Tibial artery (tissue), 4 donors: ENCODE measurements around the gene L1CAM.

Source experiments
- DNase-seq, 2 donors: peaks; one replicate each; pipeline ENCODE4 v3.0.0-alpha.2; 2019
- H3K27ac ChIP-seq, 2 donors: fragments of 200-600 bp; sonication (generic) in 1 of 2; 1 replicate in 1 of 2; 2 replicates in 1 of 2; pipeline ENCODE4 v1.5.1; 2018 to 2019; ENCODE audit warnings: mild to moderate bottlenecking in 1 of 2
- H3K27me3 ChIP-seq, 2 donors: fragments of 200-600 bp; sonication (generic) in 1 of 2; one replicate each; pipeline versions ENCODE4 v1.5.1 to v1.6.0; 2016 to 2019
- H3K36me3 ChIP-seq, 3 donors: fragments of 200-600 bp; sonication (generic) in 2 of 3; one replicate each; pipeline ENCODE4 v1.5.1; 2016 to 2019; ENCODE audit warnings: mild to moderate bottlenecking in 2 of 3
- H3K4me1 ChIP-seq, 4 donors: fragments of 200-600 bp; sonication (generic) in 2 of 4; 1 replicate in 3 of 4; 2 replicates in 1 of 4; pipeline ENCODE4 v1.5.1; 2016 to 2019
- H3K4me3 ChIP-seq, 2 donors: fragments of 200-600 bp; sonication (generic) in 1 of 2; 1 replicate in 1 of 2; 2 replicates in 1 of 2; pipeline ENCODE4 v1.5.1; 2018 to 2019; ENCODE audit warnings: mild to moderate bottlenecking in 2 of 2
- H3K9me3 ChIP-seq, 3 donors: fragments of 200-600 bp; sonication (generic) in 1 of 3; one replicate each; pipeline ENCODE4 v1.5.1; 2016 to 2019
- CTCF ChIP-seq, 2 experiments: fragments of 200-600 bp in 1 of 2; fragments of 450-650 bp in 1 of 2; IDR thresholded peaks; one replicate each; pipeline ENCODE4 v1.5.1; 2017 to 2019; ENCODE audit warnings: antibody characterized with exemption in 2 of 2, mild to moderate bottlenecking in 1 of 2, moderate library complexity in 1 of 2
- intact Hi-C: fragments of 100-400 bp; cut with DNase I; formaldehyde crosslinking; loops from one replicate; pipeline ENCODE4 v1.15.0; 2023; ENCODE audit warnings: low total_unique reads

L1CAM gene

GRCh38 chrX:153882086-153882498 lies 3.9 kb downstream of the L1CAM start:
- DNase-seq = no peak

GRCh38 chrX:153881281-153881680 lies 4.7 kb downstream of the L1CAM start:
- H3K27me3 ChIP-seq = peaks cover 0 to 75% of the 10 kb centered on the region in 2 donors
- no peak for TF ChIP-seq CTCF (IDR thresholded peaks at IDR 0.05)
- no peaks in the 10 kb centered on the region for H3K9me3 ChIP-seq
- no peak overlapping the region for H3K27ac ChIP-seq
- no peak overlapping the region for H3K4me3 ChIP-seq
- no peaks in the 10 kb centered on the region for H3K36me3 ChIP-seq
- intact Hi-C loops = no loop called here
- no peak for DNase-seq
- peaks cover 0 to 10% (median 6%) of the 10 kb centered on the region in 4 donors for H3K4me1 ChIP-seq

More at GRCh38 chrX:153882086-153882498, 3.9 kb downstream of the L1CAM start:
- H3K27me3 ChIP-seq = peaks cover 0 to 81% of the 10 kb centered on the region in 2 donors
- no peak overlapping the region for H3K4me3 ChIP-seq
- TF ChIP-seq CTCF (IDR thresholded peaks at IDR 0.05) = no peak
- no peaks in the 10 kb centered on the region for H3K36me3 ChIP-seq
- intact Hi-C loops = no loop called here
- H3K27ac ChIP-seq = no peak overlapping the region
- H3K4me1 ChIP-seq = peaks cover 0 to 11% (median 7%) of the 10 kb centered on the region in 4 donors
- H3K9me3 ChIP-seq = no peaks in the 10 kb centered on the region

- intact Hi-C loops = no loop called here
- Histone ChIP-seq H3K27ac (no peak overlapping the region), H3K27me3 (peaks cover 0 to 78% of the 10 kb centered on the region in 2 donors), H3K4me3 (no peak overlapping the region), H3K36me3 (no peaks in the 10 kb centered on the region), H3K4me1 (peaks cover 0 to 5% (median 4%) of the 10 kb centered on the region in 4 donors), H3K9me3 (no peaks in the 10 kb centered on the region)
- no peak for DNase-seq
- TF ChIP-seq CTCF (IDR thresholded peaks at IDR 0.05) = no peak
These were observed 5.5 kb downstream of the L1CAM start for GRCh38 chrX:153880440-153880815.

GRCh38 chrX:153879741-153880439 lies 6.1 kb downstream of the L1CAM start:
- Histone ChIP-seq H3K36me3 (no peaks in the 10 kb centered on the region), H3K9me3 (no peaks in the 10 kb centered on the region), H3K4me1 (no peaks in the 10 kb centered on the region), H3K27me3 (peaks cover 0 to 73% of the 10 kb centered on the region in 2 donors), H3K27ac (no peak overlapping the region), H3K4me3 (no peak overlapping the region)
- no peak for DNase-seq
- no peak for TF ChIP-seq CTCF (IDR thresholded peaks at IDR 0.05)
- intact Hi-C loops = no loop called here

GRCh38 chrX:153878969-153879653 lies 6.9 kb downstream of the L1CAM start:
- peaks cover 0 to 65% of the 10 kb centered on the region in 2 donors for H3K27me3 ChIP-seq
- H3K9me3 ChIP-seq = no peaks in the 10 kb centered on the region
- no peaks in the 10 kb centered on the region for H3K36me3 ChIP-seq
- no peak overlapping the region for H3K27ac ChIP-seq
- no peak for DNase-seq
- H3K4me3 ChIP-seq = no peak overlapping the region
- no peak for TF ChIP-seq CTCF (IDR thresholded peaks at IDR 0.05)
- no peaks in the 10 kb centered on the region for H3K4me1 ChIP-seq
- intact Hi-C loops = no loop called here
